IMR-90 (cell line): Measurements from ENCODE around the gene RPL23.

ENCODE experiments used
- CTCF ChIP-seq: conservative IDR thresholded peaks from 2 replicates; pipeline ENCODE4 v1.5.1; 2012; ENCODE audit warnings: mild to moderate bottlenecking, low read depth, low read length, improper control_type of control experiment
- NFE2L2 ChIP-seq: fragments of 150-350 bp; IDR thresholded peaks from 2 replicates; pipeline ENCODE4 v1.6.1; 2016; ENCODE audit warnings: low read depth, mild to moderate bottlenecking, low read length
- POLR2A ChIP-seq: IDR thresholded peaks from 2 replicates; pipeline ENCODE4 v1.6.1; 2012; ENCODE audit warnings: mild to moderate bottlenecking, low read depth, low read length
- RCOR1 ChIP-seq: IDR thresholded peaks from 2 replicates; pipeline ENCODE4 v1.6.1; 2012; ENCODE audit warnings: mild to moderate bottlenecking, low read length, improper control_type of control experiment; ENCODE audit not compliant: insufficient replicate concordance
- RFX5 ChIP-seq: IDR thresholded peaks from 2 replicates; pipeline ENCODE4 v1.8.0; 2012; ENCODE audit warnings: low read depth, mild to moderate bottlenecking, low read length, moderate library complexity

- TF ChIP-seq NFE2L2 (no peak), RFX5 (no peak), POLR2A (no peak; the same call in none of the 2 replicates), CTCF (peak; percentile 42), RCOR1 (no peak)
Measured at GRCh38 chr17:38868817-38869525, 15.4 kb upstream of the RPL23 start.
